ENCODE results near the gene ZNF57. TPM values are rescaled to one million over a fixed set of nuclear protein-coding genes. Genes with fewer than 3 reads are reported as not detected.
A peak's percentile ranks its signal among the peaks of the same experiment; 100 is the strongest.

Gene ZNF57
- total and polyA plus RNA-seq, 4 donors = 4.0 to 5.5 (median 4.5) TPM

DNA sequence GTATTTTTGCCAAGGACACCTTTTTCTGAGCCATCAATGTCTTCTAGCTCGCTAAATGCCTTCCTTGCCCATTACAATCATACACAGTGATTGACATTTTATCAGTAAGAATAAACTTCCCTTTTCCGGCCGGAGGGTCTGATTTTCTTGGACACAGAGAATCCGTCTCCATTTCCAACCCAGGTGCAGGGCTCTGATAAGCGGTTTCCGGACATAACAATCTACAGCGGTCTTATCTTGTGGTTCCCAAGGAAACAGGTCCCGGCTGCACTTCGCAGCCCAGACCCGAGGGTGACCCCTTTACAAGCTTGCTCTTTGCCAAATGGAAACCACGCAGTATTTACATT, 49.2 kb downstream of the ZNF57 start:
- Histone ChIP-seq H3K9ac (ENCODE audit: insufficient read depth in 1 of 2, low read length in 2 of 2) (peak overlapping the region; percentile 86 to 93), H3K27ac (ENCODE audit: low read depth in 1 of 2, low read length in 1 of 2) (peak overlapping the region; percentile 91 to 96), H3K9me3 (ENCODE audit: control insufficient read depth in 4 of 4, insufficient read depth in 3 of 4, low read length in 3 of 4) (no peaks in the 10 kb centered on the region), H3K4me3 (peak overlapping the region; percentile 90), H3K4me1 (ENCODE audit: control insufficient read depth in 5 of 5, insufficient read depth in 5 of 5, low read length in 5 of 5) (peaks cover 4 to 13% (median 6%) of the 10 kb centered on the region in 5 donors), H3K27me3 (ENCODE audit: control insufficient read depth in 3 of 3, insufficient read depth in 3 of 3, low read length in 2 of 3) (no peaks in the 10 kb centered on the region), H3K36me3 (ENCODE audit: control insufficient read depth in 4 of 4, insufficient read depth in 4 of 4, low read length in 4 of 4) (peaks cover 0 to 4% (median 0%) of the 10 kb centered on the region in 4 donors)
- ATAC-seq (ENCODE audit: insufficient read depth, low FRiP score) (peak; percentile 2), DNase-seq (peak in 2 of 3 donors; percentile 70 to 85)
- 0 to 1% methylated on average over 11 of the region's 11 CpGs for WGBS, 2 donors
- TF ChIP-seq, protein P1, sequence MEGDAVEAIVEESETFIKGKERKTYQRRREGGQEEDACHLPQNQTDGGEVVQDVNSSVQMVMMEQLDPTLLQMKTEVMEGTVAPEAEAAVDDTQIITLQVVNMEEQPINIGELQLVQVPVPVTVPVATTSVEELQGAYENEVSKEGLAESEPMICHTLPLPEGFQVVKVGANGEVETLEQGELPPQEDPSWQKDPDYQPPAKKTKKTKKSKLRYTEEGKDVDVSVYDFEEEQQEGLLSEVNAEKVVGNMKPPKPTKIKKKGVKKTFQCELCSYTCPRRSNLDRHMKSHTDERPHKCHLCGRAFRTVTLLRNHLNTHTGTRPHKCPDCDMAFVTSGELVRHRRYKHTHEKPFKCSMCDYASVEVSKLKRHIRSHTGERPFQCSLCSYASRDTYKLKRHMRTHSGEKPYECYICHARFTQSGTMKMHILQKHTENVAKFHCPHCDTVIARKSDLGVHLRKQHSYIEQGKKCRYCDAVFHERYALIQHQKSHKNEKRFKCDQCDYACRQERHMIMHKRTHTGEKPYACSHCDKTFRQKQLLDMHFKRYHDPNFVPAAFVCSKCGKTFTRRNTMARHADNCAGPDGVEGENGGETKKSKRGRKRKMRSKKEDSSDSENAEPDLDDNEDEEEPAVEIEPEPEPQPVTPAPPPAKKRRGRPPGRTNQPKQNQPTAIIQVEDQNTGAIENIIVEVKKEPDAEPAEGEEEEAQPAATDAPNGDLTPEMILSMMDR (IDR thresholded peaks at IDR 0.05; ENCODE audit: control extremely low read depth, extremely low read depth) = no peak

DNA sequence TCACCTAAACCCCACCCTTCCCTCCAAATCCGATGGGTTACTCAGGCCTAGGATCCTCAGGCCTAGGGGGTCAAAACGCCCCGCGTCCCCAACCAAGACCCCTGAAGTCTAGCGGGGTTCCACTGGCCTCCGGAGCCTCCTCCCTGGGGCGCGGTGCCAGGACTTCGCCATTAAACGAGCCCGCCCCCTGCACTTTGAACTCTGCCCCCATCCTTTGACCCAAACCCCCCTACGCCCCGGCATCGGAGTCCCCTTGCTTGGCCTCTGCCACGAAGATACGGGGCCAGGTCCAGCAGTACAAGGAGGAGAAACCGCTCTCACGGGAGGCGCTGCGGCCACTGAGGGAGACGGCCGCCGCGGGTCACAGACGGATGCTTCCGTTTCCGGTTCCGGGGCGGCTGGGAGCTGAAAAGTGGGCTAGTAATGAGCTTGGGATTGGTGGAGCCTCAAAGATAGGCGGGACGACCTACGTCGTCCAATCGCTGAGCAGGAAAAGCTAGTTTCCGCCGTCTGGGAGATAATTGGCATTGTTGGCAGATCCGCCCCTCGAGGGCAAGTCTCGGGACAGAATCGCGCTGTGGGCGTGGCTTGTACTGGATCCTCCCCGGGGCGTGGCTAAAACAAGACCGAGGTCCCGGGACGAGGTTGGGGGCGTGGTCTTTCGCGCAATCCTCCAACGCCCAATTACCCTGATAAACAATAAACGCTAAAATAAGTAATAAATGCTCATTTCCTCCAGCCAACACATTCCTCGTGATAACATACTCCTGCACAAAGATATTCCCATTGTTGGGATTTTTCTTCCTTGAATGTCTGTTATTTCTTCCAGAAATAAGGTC, 49.8 kb downstream of the ZNF57 start:
- Histone ChIP-seq H3K9me3 (ENCODE audit: control insufficient read depth in 4 of 4, insufficient read depth in 3 of 4, low read length in 3 of 4) (no peaks in the 10 kb centered on the region), H3K4me1 (ENCODE audit: control insufficient read depth in 5 of 5, insufficient read depth in 5 of 5, low read length in 5 of 5) (peaks cover 4 to 13% (median 6%) of the 10 kb centered on the region in 5 donors), H3K27me3 (ENCODE audit: control insufficient read depth in 3 of 3, insufficient read depth in 3 of 3, low read length in 2 of 3) (no peaks in the 10 kb centered on the region), H3K27ac (ENCODE audit: low read depth in 1 of 2, low read length in 1 of 2) (peak overlapping the region; percentile 91 to 96), H3K9ac (ENCODE audit: insufficient read depth in 1 of 2, low read length in 2 of 2) (peak overlapping the region; percentile 86 to 93), H3K36me3 (ENCODE audit: control insufficient read depth in 4 of 4, insufficient read depth in 4 of 4, low read length in 4 of 4) (peaks cover 0 to 4% (median 0%) of the 10 kb centered on the region in 4 donors), H3K4me3 (peak overlapping the region; percentile 90)
- ATAC-seq (ENCODE audit: insufficient read depth, low FRiP score) (peak; percentile 93), DNase-seq (peak; percentile 100)
- 0% methylated on average over 53 of the region's 53 CpGs for WGBS, 2 donors
- TF ChIP-seq, protein P1 (IDR thresholded peaks at IDR 0.05; ENCODE audit: control extremely low read depth, extremely low read depth) = no peak

DNA sequence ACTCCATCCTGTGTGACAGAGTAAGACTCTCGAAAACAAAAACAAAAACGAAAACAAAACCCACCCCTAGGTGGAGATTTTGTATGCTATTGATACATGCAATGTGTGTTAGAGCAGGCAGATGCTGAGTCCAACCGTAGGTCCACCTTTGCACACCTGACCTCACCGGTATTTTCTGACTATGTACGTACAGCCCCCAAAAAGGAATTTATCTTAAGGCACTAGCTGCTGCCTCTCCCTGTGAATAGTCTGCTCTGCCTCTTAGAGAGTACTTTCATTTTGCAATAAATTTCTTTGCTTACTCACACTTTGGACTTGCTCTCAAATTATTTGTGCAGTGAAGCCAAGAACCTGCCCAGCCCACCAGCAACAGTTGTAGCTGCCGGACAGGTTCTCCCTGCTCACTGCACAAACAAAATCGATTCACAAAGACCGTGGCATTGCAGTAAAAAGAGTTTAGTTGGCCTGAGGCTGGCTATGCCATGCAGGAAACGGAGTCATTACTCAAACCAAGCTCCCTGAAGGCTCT, 52.3 kb downstream of the ZNF57 start:
- Histone ChIP-seq H3K4me3 (no peak overlapping the region), H3K4me1 (ENCODE audit: control insufficient read depth in 5 of 5, insufficient read depth in 5 of 5, low read length in 5 of 5) (peaks cover 4 to 10% (median 6%) of the 10 kb centered on the region in 5 donors), H3K27ac (ENCODE audit: low read depth in 1 of 2, low read length in 1 of 2) (peak overlapping the region in 1 of 2 donors; percentile 76), H3K9ac (ENCODE audit: insufficient read depth in 1 of 2, low read length in 2 of 2) (peak overlapping the region in 1 of 2 donors; percentile 53), H3K9me3 (ENCODE audit: control insufficient read depth in 4 of 4, insufficient read depth in 3 of 4, low read length in 3 of 4) (no peaks in the 10 kb centered on the region), H3K27me3 (ENCODE audit: control insufficient read depth in 3 of 3, insufficient read depth in 3 of 3, low read length in 2 of 3) (no peaks in the 10 kb centered on the region), H3K36me3 (ENCODE audit: control insufficient read depth in 4 of 4, insufficient read depth in 4 of 4, low read length in 4 of 4) (peaks cover 0 to 4% (median 0%) of the 10 kb centered on the region in 4 donors)
- TF ChIP-seq, protein P1 (IDR thresholded peaks at IDR 0.05; ENCODE audit: control extremely low read depth, extremely low read depth) = no peak
- peak; percentile 69 to 85 (median 71) for DNase-seq
- WGBS, 2 donors = 51 to 70% methylated on average over 9 of the region's 9 CpGs
- peak; percentile 3 for ATAC-seq (ENCODE audit: insufficient read depth, low FRiP score)

All from lung (tissue), 12 donors.